SK-N-DZ (cell line): ENCODE results near the gene RASGRF1.

ENCODE experiments used
- DNase-seq: peaks from one replicate; pipeline ENCODE4 v3.0.0-alpha.2; 2015; ENCODE audit warnings: low spot score

Gene RASGRF1

DNA sequence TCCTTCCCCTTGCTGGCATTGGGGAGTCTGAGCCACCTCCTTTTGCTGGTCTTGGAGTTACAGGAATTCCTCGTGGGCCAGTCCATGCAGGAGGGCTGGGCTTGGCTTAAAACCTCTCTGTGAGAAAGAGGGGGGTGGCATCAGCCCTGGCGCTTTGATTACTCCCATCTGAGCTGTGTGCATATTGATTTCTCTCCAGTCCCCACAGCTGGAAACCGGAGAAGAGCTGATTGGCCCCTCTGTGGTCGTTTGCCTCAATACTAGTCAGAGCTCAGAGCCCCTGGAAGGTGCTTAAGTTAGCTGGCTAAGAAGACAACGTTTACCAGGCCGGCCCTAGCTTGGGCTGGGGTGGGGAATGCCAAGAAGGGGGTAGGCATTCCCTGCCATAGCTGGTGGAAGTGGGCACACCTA lies 4.0 kb upstream of the RASGRF1 start:
- no peak for DNase-seq

GRCh38 chr15:79093352-79093935 lies 2.9 kb upstream of the RASGRF1 start:
- DNase-seq = no peak

GRCh38 chr15:79092382-79092781 lies 1.8 kb upstream of the RASGRF1 start:
- no peak for DNase-seq

DNA sequence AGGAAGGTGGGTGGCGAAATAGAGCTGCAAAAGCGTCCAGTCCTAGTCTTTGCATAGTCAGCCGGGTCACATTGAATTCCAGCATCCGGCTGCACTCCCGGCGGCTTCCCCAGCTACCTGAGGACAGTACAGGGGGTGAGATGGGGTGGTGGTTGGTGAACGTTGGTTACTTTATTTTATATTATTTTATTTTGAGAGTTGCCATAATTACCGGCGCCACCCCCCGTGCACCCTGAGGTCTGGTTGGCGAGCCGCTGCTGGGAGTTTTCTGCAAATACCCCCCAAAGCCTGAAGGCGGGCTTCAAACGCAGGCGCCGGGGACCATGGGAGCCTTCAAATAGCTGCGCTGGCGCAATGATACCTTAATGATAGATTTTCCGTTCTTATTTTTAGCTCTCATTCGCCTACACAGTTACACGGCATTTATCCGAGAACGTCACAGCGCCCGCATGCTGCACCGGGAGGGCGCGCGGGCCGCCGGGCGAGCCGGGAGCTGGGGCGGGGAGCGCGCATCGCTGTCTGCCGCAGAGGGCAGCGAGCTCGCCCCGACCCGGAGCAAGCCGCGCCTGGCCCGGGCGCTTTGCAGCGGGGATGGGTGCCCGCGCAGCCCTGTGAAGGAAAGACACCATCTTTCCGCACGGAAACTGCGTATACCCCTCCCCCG lies 756 bp upstream of the RASGRF1 start:
- peak; percentile 20 for DNase-seq

GRCh38 chr15:79089890-79090486 lies 592 bp downstream of the RASGRF1 start:
- no peak for DNase-seq

GRCh38 chr15:79089331-79089889 lies 1.2 kb downstream of the RASGRF1 start:
- no peak for DNase-seq

- no peak for DNase-seq
Observed at GRCh38 chr15:79088426-79089205, 2.0 kb downstream of the RASGRF1 start.

GRCh38 chr15:79086814-79087213 lies 3.8 kb downstream of the RASGRF1 start:
- DNase-seq = no peak

GRCh38 chr15:79084308-79084968 lies 6.1 kb downstream of the RASGRF1 start:
- DNase-seq = no peak

DNA sequence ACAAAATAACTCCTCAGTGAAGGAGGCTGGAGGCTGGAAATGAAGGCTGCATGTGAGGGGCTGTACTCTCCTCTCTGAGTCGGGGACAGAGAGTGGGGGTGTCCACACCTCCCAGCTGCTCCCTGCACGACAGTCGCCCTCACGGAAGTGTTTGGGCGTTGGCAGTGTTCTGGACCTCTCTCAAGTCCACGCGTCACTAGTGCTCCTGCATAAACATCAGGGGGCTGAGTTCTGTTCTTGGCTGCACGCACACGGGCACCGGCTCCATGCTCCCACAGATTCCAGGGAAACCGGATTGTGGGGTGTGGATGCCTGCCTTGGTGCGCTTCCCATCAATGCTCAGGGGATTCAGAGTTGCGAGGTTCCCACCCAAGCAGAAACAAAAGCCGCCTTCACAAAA lies 7.4 kb downstream of the RASGRF1 start:
- DNase-seq = no peak

GRCh38 chr15:79082363-79083070 lies 8.1 kb downstream of the RASGRF1 start:
- no peak for DNase-seq

DNA sequence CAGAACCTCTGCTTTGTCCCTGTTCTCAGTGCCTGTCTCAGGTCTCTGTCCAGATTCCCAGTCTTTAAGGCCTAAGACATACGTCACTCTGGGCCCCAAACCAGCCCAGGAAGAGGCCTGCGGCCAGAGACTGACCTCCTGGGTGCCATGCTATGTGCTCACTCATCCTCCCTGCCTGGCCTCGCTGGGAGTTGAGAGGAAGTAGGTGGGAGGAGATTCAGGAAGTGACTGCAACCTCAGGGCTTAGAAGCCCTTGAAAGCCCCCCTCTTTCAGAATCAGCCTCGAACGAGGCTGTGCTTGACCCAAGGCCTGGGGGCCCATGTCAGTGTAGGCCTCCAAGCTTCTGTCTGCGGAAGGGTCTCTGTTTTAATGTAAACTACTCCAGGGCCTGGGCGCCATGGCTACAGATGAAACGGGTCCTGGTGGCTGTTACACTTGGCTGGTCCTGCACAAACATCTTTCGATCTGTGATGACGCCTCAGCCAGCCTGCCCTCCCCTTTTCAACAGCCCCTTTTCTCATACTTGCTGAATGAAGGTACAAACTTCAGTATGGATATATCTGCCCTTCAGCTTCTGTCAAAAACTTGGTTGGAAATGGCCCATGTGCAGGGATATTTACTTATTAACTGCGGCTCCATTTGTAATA lies 11.7 kb downstream of the RASGRF1 start:
- DNase-seq = no peak

- no peak for DNase-seq
Observed at GRCh38 chr15:79078003-79078402, 12.6 kb downstream of the RASGRF1 start.

DNA sequence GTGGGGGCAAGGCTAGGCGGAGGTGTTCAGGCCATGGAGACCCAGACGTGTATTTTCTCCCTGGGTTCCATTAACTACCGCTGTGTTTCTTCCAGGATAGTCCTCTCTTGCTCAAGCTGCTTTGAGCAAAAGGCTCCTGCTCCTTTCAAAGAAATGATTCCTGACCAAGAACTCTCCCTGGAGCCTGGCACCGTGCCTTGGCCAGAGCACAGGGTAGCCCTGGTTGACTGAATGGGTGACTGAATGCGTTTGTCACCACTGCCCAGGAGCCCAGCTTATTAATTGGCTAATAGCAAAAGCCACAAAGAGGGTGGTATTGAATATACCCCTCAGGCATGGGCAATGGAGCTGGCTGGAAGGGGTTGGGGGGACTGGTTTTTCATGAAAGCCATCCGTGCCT lies 13.9 kb downstream of the RASGRF1 start:
- no peak for DNase-seq

DNA sequence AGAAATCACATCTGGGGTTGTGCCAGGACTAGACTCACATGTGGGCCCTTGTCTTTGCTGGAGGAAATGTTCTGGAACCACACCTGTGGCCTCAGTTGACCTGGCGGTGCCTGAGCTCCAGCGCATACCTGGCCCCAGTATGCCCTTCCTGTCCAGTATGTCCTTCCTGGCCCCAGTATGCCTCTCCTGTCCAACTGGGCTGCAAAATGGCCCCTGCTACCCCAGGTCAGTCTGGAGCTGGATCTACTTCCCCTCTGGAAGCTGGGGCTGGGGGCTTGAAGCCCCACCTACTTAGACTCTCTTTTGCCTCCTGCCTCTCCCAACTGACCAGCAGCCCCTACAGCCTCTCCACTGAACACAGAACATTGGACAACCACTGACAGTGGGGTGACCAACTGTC lies 15.3 kb downstream of the RASGRF1 start:
- DNase-seq = no peak

- no peak for DNase-seq
Observed at GRCh38 chr15:79073336-79073735, 17.2 kb downstream of the RASGRF1 start.

- DNase-seq = no peak
Observed at GRCh38 chr15:79071901-79072300, 18.7 kb downstream of the RASGRF1 start.

DNA sequence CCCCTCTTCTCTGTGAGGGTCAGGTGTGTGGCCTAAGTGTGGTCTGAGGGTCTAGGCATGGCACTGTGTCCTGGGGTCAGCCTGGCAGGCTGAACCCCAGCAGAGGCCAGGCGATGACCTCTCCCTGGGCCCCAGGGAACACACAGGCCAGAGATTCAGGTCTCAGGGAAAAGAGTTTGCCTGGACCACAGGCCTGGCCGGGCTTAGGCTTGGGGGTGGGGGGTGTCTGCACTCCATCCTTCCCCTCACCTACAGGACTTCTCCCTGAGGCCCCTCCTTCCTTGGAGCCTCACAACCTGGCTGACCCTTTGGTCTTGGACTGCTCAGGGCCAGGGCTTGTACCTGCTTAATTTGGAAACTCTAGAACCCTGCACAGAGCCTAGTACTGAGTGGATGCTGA lies 21.8 kb downstream of the RASGRF1 start:
- DNase-seq = no peak

GRCh38 chr15:79067969-79068368 lies 22.6 kb downstream of the RASGRF1 start:
- DNase-seq = no peak

GRCh38 chr15:79067072-79067833 lies 23.3 kb downstream of the RASGRF1 start:
- no peak for DNase-seq
